GM10266 (cell line): ENCODE results near the gene ANKRD49.

Experiments used
- DNase-seq: peaks from one replicate; pipeline ENCODE4 v3.0.0; 2012; ENCODE audit errors: extremely low spot score
- CTCF ChIP-seq: IDR thresholded peaks from 2 replicates; pipeline ENCODE4 v1.5.1; 2012; ENCODE audit warnings: mild to moderate bottlenecking, low read depth; ENCODE audit not compliant: control insufficient read depth, insufficient read depth; ENCODE audit errors: missing control alignments

The ANKRD49 gene

GRCh38 chr11:94507485-94507884 lies 13.7 kb downstream of the ANKRD49 start:
- no peak for TF ChIP-seq CTCF
- DNase-seq, result no peak

DNA sequence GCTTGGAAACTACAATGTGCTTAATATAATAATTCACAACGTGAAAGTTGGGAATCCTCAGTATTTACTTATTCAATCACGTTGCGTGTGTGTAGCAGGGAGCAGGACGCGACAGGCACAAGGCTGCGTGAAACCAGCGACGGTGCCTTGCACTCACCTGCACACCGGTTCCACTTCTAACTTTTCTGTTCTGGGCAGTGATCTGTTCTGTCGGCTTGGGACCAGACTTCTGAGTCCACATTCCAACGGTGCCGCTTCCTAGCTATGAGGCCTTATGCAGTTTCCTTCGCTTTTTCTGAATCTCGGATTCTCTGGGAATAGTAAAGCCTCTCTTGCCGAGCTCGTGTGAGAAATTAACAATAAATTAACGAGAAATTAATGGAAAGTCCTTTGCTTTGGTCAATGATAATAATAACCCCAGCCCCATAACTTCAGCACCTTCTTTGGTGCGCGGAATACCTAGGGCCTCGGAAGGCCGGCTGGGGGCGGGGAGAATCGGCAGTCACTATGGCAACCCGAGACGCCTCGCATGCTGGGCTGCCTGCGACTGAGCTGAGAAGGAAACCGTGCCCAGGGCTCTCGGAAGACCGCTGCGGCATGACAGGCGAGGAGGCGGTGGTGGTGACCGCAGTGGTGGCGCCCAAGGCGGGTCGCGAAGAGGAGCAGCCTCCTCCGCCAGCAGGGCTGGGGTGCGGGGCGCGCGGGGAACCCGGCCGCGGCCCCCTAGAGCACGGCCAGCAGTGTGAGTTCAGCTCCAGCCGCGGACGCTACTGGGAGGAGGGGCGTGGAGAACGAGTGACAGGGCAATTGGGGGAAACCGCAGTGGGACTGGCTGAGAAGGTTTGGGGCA lies 18.4 kb downstream of the ANKRD49 start, which contains the start of gene C11orf97:
C11orf97 (plus strand) TSS at position 530 of the 850 bp plus-strand sequence; CDS start at position 598, 68 bp downstream.
- no peak for TF ChIP-seq CTCF
- peak; percentile 21 for DNase-seq

GRCh38 chr11:94513091-94513490 lies 19.3 kb downstream of the ANKRD49 start:
- no peak for TF ChIP-seq CTCF
- DNase-seq, result no peak

DNA sequence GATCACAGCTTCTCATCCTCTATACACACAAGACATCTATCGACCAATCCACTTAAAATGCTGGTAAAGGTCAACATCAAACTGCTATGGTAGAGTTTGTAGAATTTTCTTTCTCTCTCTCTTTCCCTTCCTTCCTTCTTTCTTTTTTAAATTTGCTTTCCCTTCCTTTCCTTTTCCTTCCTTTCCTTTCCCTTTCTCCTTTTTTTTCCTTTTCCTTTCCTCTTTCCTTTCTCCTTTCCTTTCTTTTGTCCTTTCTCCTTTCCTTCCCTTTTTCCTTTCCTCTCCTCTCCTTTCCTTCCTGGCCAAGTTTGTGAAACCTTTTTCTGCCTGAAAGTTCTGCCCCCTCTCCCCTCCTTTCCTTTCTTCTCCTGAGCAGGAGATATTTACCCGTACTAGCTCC lies 21.6 kb downstream of the ANKRD49 start:
- TF ChIP-seq CTCF, result no peak
- DNase-seq, result no peak

DNA sequence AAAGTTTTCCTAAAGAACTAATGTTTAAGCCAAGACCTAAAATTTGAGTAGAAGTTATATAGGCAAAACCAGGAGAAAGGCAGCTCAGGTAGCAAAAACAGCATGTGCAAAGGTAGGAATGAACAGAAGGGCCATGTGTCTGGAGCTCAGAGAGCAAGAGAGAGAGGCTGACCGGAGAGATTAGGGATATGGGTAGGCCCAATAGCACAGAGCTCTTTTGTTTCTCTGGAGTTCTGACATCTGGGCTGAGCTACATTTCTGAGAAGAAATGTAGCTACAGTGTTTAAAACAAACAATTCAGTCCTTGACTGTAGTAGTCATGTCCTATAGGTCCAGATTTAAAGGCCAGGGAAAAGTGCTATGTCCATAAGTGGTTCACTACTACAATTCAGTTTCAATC lies 22.9 kb downstream of the ANKRD49 start:
- no peak for TF ChIP-seq CTCF
- DNase-seq, result no peak

DNA sequence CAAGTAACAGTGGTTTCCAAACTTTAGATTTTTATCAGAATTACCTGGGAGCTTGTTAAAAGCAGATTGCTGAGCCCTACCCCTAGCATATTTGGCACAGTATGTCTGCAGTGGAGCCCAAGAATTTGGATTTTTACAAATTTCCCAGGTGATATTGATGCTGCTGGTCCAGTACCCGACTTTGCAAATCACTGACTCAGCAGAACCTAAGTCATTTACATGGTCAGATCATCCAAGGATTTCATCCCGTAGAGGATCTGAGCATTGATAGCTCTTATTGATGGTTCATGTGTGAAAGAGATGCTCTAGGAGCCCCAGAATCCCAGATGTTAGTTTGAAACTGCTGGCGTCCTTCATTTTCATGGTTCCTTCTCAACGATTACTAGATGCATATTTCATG lies 24.5 kb downstream of the ANKRD49 start:
- no peak for TF ChIP-seq CTCF
- DNase-seq, result no peak

DNA sequence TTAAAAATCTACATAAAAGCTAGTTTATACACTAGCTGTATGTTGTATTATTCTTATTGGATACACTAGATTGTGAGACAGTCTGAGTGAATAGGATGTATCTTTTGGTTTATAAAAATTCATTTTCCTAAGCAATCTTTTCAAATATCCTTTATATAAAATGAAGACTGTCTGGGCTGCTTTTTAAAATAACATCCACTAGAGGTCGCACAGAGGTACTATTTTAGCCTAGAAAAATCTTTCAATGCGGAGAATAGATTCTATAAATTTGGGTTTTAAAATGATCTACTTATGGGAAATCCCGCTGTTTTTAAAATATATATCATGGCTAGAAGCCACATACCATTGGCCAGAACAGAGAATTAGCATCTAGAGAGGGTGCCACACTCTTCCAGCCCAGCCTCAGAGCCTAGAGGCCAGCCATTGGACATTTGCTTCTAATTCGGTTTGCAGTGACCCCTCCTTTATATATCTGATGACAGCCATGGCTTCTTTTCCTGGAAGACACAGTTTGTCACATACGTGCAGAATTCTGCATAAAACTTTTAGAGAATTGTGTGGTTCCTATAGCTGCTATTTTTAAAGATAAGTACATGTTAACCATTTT lies 25.8 kb downstream of the ANKRD49 start:
- peak; percentile 48 for TF ChIP-seq CTCF
- peak; percentile 48 for DNase-seq
